ENCODE measurements around the gene MYO5B. TPM values are rescaled to one million over a fixed set of nuclear protein-coding genes. Genes with fewer than 3 reads are reported as not detected.
"Not testable (repeated sequence)": the region's sequence is repeated elsewhere in the genome, so short reads cannot be mapped to it uniquely, and the experiment has no call there.

MYO5B gene
- total RNA-seq = 1.8 and 11.2 TPM in 2 replicates

GRCh38 chr18:50194631-50195532 is at the start of gene MYO5B:
Gene MYO5B (minus strand): TSS chr18:50195147. CDS start chr18:50194793, 354 bp downstream.
- no peak for DNase-seq (ENCODE audit: extremely low read depth, low read depth, low spot score)

DNA sequence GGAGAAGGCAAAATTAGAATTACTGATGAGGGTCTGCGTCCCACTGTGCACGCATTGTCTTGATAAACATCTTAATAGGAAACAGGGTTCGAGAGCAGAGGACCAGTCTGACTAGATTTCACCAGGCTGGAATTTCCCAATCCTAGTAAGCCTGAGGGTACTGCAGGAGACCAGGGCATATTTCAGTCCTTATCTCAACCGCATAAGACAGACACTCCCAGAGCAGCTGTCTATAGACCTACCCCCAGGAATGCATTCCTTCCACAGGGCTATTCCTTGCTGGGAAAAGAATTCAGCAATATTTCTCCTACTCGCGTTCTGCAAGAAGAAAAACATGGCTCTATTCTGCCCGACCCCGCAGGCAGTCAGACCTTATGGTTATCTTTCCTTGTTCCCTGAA is 46.8 kb upstream of the MYO5B start:
- not testable (repeated sequence) for DNase-seq (ENCODE audit: extremely low read depth, low read depth, low spot score)

DNA sequence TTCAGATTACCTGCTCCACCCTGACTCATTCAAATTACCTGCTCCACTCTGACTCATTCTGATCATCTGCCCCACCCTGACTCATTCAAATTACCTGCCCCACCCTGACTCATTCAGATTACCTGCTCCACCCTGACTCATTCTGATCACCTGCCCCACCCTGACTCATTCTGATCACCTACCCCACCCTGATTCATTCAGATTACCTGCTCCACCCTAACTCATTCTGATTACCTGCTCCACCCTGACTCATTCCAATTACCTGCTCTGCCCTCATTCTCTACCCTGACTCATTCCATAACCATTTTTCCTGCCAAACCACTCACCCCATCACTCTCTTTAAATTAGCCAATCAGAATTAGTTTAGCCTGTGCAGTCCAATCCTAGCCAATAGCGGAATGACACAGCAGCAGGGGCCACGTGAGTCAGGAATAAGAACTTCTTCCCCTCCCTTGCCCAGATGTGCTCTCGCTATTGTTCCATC is 45.2 kb upstream of the MYO5B start:
- DNase-seq (ENCODE audit: extremely low read depth, low read depth, low spot score) = no peak

- no peak for DNase-seq (ENCODE audit: extremely low read depth, low read depth, low spot score)
Measured at GRCh38 chr18:50232419-50232818, 37.5 kb upstream of the MYO5B start.

- DNase-seq (ENCODE audit: extremely low read depth, low read depth, low spot score) = no peak
Measured at GRCh38 chr18:50231621-50232020, 36.7 kb upstream of the MYO5B start.

DNA sequence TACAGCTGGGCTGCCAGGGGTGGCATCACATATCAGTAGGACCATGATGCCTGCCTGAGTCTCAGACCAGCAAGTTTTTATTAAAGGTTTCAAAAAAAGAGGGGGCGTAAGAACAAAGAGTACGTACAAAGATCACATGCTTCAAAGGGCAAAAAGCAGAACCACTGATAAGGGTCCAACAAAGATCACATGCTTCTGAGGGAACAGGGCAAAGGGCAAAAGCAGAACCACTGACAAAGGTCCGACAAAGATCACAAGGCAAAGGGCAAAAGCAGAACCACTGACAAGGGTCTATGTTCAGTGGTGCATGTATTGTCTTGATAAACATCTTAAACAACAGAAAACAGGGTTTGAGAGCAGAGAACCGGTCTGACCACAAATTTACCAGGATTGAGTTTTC is 25.3 kb upstream of the MYO5B start:
- DNase-seq (ENCODE audit: extremely low read depth, low read depth, low spot score) = not testable (repeated sequence)

GRCh38 chr18:50218432-50219197 is 23.7 kb upstream of the MYO5B start:
- DNase-seq (ENCODE audit: extremely low read depth, low read depth, low spot score) = no peak

- no peak for DNase-seq (ENCODE audit: extremely low read depth, low read depth, low spot score)
Measured at GRCh38 chr18:50209311-50209710, 14.4 kb upstream of the MYO5B start.

- DNase-seq (ENCODE audit: extremely low read depth, low read depth, low spot score) = no peak
Measured at GRCh38 chr18:50207722-50208121, 12.8 kb upstream of the MYO5B start.

- DNase-seq (ENCODE audit: extremely low read depth, low read depth, low spot score) = peak; percentile 5
Measured at GRCh38 chr18:50203801-50204604, 9.1 kb upstream of the MYO5B start.

DNA sequence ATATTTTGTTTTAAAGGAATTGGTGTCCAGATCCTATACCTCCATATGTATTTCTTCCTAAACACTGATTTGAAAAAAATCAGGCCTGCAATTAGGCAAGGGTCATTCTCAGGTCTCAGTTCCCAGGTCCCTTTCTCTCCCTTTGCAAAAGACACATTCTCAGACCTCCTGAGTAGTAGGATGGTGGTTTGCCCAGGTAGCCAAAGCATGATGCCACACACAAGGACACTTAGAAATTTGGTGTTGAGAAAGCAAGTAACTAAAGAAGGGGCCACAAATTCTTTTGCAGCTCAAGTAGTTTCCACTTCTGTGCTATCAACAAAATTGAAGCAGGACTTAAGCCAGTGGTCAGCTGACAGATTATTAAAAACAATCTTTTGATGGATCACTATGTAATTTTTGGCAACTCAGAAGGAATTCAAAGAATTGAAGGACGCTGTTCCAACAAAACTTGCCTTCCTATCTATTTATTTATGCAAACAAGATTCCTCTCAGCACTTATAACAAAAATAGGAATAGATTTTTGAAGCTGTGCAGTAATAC is 6.6 kb upstream of the MYO5B start:
- DNase-seq (ENCODE audit: extremely low read depth, low read depth, low spot score) = no peak

- no peak for DNase-seq (ENCODE audit: extremely low read depth, low read depth, low spot score)
Measured at GRCh38 chr18:50199921-50200320, 5.0 kb upstream of the MYO5B start.

DNA sequence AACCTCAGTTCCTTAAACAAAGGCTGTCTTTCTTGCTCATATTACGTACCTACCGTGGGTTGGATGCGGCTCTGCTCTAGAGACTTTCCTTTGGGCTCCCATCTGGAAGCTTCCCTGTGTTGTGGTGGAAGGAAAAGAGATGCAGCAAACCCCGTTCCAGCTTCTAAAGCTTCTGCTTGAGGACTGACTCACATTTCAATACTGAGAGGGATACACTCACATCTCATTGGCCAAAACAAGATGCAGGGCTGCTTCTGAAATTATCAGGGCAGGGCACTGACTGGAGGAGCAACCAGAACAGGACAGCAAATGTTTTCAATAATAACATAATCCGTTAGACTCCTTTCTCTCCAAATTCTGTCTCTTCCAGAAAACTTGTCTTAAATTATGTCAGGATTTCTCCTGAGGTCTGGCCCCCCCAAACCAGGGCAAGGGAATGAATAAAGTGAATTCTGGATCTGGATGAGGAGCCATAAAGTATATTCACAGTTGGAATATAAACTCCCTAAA is 4.5 kb upstream of the MYO5B start:
- DNase-seq (ENCODE audit: extremely low read depth, low read depth, low spot score) = no peak

- no peak for DNase-seq (ENCODE audit: extremely low read depth, low read depth, low spot score)
Measured at GRCh38 chr18:50196261-50196660, 1.3 kb upstream of the MYO5B start.

DNA sequence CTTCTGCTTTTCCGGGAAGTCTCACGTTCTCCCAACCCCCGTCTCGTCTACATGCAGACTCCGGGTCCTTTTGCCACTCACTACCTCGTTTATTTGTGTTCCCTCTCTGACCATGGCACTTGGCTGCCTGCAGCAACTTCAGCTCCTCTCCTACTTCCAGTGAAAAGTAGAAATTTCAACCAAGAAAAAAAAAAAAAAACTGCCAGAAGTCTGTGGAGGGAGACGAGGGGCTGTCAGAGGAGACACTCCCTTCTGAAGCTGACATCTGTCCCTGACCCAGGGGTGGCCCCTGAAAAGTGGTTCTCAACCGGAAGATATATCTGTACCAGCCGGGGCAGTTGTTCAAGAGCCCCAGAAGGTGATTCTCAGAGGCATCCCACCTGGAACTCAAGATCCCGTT is 742 bp upstream of the MYO5B start:
- DNase-seq (ENCODE audit: extremely low read depth, low read depth, low spot score) = no peak

DNA sequence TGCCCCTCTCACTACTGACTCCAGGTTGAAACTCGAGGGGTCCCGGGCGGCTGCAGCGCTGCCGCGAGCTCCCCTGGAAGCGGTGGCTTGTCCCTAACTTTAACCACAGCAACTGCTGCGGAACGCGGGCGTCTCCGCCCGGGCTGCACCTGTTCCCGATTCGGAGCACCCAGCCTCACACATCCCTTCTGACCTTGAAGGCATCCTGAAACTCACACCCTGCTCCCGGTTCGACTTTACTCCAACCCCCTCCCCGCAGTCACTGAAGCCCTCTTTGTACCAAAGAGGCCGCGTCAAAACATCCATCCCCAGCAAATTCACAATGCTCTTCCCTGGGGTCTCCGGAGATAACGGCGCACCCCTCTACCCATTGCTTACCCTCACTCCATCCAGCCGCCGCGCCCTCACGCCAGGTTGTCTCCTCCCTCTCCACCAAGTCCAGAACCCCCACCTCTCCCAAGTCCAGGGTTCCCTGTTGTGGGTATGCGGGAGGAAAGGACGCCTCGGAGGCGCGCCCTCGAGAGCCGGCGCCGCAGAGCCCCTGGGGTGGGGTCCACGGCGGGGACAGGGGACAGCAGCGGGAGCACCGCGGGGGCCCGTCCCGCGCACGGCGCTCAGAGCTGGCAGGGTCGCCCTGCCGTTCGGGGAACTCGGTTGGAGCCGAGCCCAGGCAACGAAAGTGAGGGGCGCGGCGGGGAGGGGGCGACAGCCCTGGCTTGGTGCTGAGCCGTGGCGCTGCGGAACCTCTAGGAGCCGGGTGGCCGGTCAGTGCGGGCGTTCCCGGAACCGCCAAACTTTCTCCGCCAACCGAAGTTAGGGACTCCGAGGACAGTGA is 934 bp downstream of the MYO5B start:
- no peak for DNase-seq (ENCODE audit: extremely low read depth, low read depth, low spot score)

- no peak for DNase-seq (ENCODE audit: extremely low read depth, low read depth, low spot score)
Measured at GRCh38 chr18:50192995-50193795, 1.8 kb downstream of the MYO5B start.

DNA sequence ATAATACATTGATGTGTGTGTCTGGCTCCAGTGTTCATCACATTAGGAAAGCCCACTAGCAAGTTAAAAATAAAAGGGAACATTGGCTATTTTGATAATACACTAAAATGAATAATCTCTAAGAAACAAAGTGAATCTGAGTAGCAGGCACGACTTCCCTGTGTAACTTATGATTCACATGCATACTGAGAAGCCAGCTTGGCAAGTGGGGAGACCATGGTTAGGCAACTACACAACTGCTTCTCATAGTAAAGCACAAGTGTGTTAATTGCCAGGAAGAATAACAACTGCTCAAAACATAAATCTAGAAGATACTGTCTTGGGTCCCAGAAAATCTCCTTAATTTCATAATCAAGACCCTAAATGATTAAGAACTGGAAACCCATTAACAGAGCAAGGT is 4.0 kb downstream of the MYO5B start:
- DNase-seq (ENCODE audit: extremely low read depth, low read depth, low spot score) = no peak

DNA sequence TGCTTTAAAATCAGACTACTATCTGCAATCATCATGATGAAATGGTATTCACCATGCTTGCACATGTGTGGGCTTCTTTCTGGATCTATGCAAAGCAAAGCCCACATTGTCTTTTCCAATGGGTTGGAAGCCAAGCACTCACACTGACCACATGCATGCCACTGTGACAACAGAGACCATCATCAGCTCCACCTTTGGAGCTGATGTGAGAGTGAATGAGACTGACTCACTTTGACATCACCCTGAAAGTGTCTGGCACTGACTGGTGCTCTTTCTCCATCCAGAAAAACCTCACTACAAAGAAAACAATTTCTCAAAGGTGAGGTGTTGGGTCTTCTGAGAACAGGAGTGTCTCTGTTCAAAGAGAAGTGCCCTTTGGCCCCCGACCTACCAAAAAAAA is 4.7 kb downstream of the MYO5B start:
- no peak for DNase-seq (ENCODE audit: extremely low read depth, low read depth, low spot score)
